HL-60 (cell line): ENCODE data around the gene NR3C2.

Source experiments
- CTCF ChIP-seq: IDR thresholded peaks from one replicate; pipeline ENCODE4 v1.5.1; 2011; ENCODE audit warnings: low read length, control low read depth, inconsistent platforms; ENCODE audit not compliant: insufficient read depth
- POLR2AphosphoS5 ChIP-seq: IDR thresholded peaks from 2 replicates; pipeline ENCODE4 v1.6.1; 2012; ENCODE audit warnings: low read depth

- TF ChIP-seq CTCF: no peak
- TF ChIP-seq POLR2AphosphoS5: no peak
Observed at GRCh38 chr4:148366251-148366650, 76.0 kb downstream of the NR3C2 start.
